ENCODE measurements around the gene SYF2.
"Not testable (repeated sequence)": the region's sequence is repeated elsewhere in the genome, so short reads cannot be mapped to it uniquely, and the experiment has no call there.

SYF2 gene

GRCh38 chr1:25204797-25205480, 27.4 kb downstream of the SYF2 start:
- no peak for DNase-seq

GRCh38 chr1:25201006-25201405, 31.3 kb downstream of the SYF2 start:
- no peak for DNase-seq

- DNase-seq: no peak
Observed at GRCh38 chr1:25199819-25200620, 32.3 kb downstream of the SYF2 start.

GRCh38 chr1:25198663-25199252, 33.5 kb downstream of the SYF2 start:
- no peak for DNase-seq

- DNase-seq: no peak
Observed at GRCh38 chr1:25197982-25198662, 34.2 kb downstream of the SYF2 start.

GRCh38 chr1:25197235-25197975, 34.9 kb downstream of the SYF2 start:
- no peak for DNase-seq

- DNase-seq: no peak
Observed at GRCh38 chr1:25196830-25197229, 35.5 kb downstream of the SYF2 start.

- DNase-seq: no peak
Observed at GRCh38 chr1:25195835-25196234, 36.5 kb downstream of the SYF2 start.

- DNase-seq: no peak
Observed at GRCh38 chr1:25194572-25195020, 37.7 kb downstream of the SYF2 start.

GRCh38 chr1:25194054-25194453, 38.2 kb downstream of the SYF2 start:
- DNase-seq: no peak

GRCh38 chr1:25193229-25193628, 39.1 kb downstream of the SYF2 start:
- no peak for DNase-seq

GRCh38 chr1:25192154-25192553, 40.1 kb downstream of the SYF2 start:
- no peak for DNase-seq

- no peak for DNase-seq
Observed at GRCh38 chr1:25190260-25190659, 42.0 kb downstream of the SYF2 start.

GRCh38 chr1:25187904-25188303, 44.4 kb downstream of the SYF2 start:
- DNase-seq: not testable (repeated sequence)

GRCh38 chr1:25187077-25187476, 45.2 kb downstream of the SYF2 start:
- no peak for DNase-seq

- no peak for DNase-seq
Observed at GRCh38 chr1:25186161-25187007, 45.9 kb downstream of the SYF2 start.

GRCh38 chr1:25185409-25186160, 46.7 kb downstream of the SYF2 start:
- DNase-seq: no peak

GRCh38 chr1:25184001-25184762, 48.1 kb downstream of the SYF2 start:
- no peak for DNase-seq

- no peak for DNase-seq
Observed at GRCh38 chr1:25183126-25183980, 48.9 kb downstream of the SYF2 start.

All from activated CD4-positive, CD25-positive, alpha-beta regulatory T cell (primary cell).